ENCODE measurements around the gene C5AR1. TPM values are rescaled to one million over a fixed set of nuclear protein-coding genes. Genes with fewer than 3 reads are reported as not detected.

The C5AR1 gene
- total and polyA plus RNA-seq, 9 of the 15 experiments (the other 6 are each of a cell fraction or from before 2014, with no cell fraction given) = 0.06 to 1.6 (median 0.28) TPM; not detected in 3

DNA sequence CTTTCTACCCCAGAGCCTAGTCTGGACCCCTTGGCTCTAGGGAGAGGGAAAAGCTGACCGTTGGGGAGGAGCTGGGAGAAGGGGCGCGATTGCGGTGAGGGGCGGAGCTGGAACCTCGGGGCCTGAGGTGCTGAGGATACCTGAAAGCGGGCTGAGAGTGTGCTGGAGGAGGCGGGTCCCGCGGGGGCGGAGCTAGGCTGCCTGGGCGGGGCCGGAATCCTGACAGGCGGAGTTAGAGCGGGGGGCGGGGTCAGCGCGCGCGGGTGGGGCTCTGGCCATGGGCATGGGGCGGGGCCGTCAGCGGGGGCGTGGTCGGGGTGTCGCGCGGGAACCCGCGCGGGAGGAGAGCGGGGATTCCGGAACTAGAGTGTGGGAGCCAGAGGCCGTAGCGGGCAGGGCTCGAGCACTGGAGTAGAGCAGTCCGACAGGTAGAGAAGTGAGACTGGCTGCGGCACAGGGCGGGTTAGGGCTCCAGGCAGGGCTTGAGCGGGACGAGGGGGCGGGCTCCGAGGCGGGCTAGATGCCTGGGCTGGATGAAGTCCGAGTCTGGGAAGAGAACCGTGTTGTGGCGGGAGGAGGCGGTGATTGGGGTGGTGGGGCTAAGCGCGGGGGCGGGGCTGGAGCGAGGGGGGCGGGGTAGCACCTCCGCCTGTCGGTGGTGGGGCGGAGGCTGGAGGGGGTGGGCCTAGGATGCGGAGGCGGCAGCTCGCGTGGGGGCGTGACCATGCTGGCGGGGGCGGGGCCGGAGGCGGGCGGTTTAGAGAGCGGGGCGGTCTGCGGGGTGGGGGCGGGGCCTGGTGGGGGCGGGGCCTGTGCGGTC, 35.4 kb upstream of the C5AR1 start, which contains the start of gene INAFM1 (continued):
- TF ChIP-seq, protein P1, sequence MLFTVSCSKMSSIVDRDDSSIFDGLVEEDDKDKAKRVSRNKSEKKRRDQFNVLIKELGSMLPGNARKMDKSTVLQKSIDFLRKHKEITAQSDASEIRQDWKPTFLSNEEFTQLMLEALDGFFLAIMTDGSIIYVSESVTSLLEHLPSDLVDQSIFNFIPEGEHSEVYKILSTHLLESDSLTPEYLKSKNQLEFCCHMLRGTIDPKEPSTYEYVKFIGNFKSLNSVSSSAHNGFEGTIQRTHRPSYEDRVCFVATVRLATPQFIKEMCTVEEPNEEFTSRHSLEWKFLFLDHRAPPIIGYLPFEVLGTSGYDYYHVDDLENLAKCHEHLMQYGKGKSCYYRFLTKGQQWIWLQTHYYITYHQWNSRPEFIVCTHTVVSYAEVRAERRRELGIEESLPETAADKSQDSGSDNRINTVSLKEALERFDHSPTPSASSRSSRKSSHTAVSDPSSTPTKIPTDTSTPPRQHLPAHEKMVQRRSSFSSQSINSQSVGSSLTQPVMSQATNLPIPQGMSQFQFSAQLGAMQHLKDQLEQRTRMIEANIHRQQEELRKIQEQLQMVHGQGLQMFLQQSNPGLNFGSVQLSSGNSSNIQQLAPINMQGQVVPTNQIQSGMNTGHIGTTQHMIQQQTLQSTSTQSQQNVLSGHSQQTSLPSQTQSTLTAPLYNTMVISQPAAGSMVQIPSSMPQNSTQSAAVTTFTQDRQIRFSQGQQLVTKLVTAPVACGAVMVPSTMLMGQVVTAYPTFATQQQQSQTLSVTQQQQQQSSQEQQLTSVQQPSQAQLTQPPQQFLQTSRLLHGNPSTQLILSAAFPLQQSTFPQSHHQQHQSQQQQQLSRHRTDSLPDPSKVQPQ (CRISPR knock-in tag; IDR thresholded peaks at IDR 0.05; ENCODE audit: borderline replicate concordance) = no peak
- TF ChIP-seq, protein P2, sequence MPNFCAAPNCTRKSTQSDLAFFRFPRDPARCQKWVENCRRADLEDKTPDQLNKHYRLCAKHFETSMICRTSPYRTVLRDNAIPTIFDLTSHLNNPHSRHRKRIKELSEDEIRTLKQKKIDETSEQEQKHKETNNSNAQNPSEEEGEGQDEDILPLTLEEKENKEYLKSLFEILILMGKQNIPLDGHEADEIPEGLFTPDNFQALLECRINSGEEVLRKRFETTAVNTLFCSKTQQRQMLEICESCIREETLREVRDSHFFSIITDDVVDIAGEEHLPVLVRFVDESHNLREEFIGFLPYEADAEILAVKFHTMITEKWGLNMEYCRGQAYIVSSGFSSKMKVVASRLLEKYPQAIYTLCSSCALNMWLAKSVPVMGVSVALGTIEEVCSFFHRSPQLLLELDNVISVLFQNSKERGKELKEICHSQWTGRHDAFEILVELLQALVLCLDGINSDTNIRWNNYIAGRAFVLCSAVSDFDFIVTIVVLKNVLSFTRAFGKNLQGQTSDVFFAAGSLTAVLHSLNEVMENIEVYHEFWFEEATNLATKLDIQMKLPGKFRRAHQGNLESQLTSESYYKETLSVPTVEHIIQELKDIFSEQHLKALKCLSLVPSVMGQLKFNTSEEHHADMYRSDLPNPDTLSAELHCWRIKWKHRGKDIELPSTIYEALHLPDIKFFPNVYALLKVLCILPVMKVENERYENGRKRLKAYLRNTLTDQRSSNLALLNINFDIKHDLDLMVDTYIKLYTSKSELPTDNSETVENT (CRISPR knock-in tag; IDR thresholded peaks at IDR 0.05) = no peak
- TF ChIP-seq, protein P3, sequence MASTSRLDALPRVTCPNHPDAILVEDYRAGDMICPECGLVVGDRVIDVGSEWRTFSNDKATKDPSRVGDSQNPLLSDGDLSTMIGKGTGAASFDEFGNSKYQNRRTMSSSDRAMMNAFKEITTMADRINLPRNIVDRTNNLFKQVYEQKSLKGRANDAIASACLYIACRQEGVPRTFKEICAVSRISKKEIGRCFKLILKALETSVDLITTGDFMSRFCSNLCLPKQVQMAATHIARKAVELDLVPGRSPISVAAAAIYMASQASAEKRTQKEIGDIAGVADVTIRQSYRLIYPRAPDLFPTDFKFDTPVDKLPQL (IDR thresholded peaks at IDR 0.05; ENCODE audit: extremely low read depth, insufficient read length) = no peak
- TF ChIP-seq GATAD2B (IDR thresholded peaks at IDR 0.05; ENCODE audit: borderline replicate concordance) (no peak), MEF2D (tag; conservative IDR thresholded peaks at IDR 0.05; ENCODE audit: low read depth) (no peak), ZNF436 (CRISPR knock-in tag; IDR thresholded peaks at IDR 0.05) (no peak), POLR2AphosphoS5 (IDR thresholded peaks at IDR 0.05; ENCODE audit: control insufficient read depth, insufficient read depth, low read depth, low read length) (no peak; the same call in 1 of the 2 replicates), ZNF24 (IDR thresholded peaks at IDR 0.05) (no peak)
- TF ChIP-seq, protein P4, sequence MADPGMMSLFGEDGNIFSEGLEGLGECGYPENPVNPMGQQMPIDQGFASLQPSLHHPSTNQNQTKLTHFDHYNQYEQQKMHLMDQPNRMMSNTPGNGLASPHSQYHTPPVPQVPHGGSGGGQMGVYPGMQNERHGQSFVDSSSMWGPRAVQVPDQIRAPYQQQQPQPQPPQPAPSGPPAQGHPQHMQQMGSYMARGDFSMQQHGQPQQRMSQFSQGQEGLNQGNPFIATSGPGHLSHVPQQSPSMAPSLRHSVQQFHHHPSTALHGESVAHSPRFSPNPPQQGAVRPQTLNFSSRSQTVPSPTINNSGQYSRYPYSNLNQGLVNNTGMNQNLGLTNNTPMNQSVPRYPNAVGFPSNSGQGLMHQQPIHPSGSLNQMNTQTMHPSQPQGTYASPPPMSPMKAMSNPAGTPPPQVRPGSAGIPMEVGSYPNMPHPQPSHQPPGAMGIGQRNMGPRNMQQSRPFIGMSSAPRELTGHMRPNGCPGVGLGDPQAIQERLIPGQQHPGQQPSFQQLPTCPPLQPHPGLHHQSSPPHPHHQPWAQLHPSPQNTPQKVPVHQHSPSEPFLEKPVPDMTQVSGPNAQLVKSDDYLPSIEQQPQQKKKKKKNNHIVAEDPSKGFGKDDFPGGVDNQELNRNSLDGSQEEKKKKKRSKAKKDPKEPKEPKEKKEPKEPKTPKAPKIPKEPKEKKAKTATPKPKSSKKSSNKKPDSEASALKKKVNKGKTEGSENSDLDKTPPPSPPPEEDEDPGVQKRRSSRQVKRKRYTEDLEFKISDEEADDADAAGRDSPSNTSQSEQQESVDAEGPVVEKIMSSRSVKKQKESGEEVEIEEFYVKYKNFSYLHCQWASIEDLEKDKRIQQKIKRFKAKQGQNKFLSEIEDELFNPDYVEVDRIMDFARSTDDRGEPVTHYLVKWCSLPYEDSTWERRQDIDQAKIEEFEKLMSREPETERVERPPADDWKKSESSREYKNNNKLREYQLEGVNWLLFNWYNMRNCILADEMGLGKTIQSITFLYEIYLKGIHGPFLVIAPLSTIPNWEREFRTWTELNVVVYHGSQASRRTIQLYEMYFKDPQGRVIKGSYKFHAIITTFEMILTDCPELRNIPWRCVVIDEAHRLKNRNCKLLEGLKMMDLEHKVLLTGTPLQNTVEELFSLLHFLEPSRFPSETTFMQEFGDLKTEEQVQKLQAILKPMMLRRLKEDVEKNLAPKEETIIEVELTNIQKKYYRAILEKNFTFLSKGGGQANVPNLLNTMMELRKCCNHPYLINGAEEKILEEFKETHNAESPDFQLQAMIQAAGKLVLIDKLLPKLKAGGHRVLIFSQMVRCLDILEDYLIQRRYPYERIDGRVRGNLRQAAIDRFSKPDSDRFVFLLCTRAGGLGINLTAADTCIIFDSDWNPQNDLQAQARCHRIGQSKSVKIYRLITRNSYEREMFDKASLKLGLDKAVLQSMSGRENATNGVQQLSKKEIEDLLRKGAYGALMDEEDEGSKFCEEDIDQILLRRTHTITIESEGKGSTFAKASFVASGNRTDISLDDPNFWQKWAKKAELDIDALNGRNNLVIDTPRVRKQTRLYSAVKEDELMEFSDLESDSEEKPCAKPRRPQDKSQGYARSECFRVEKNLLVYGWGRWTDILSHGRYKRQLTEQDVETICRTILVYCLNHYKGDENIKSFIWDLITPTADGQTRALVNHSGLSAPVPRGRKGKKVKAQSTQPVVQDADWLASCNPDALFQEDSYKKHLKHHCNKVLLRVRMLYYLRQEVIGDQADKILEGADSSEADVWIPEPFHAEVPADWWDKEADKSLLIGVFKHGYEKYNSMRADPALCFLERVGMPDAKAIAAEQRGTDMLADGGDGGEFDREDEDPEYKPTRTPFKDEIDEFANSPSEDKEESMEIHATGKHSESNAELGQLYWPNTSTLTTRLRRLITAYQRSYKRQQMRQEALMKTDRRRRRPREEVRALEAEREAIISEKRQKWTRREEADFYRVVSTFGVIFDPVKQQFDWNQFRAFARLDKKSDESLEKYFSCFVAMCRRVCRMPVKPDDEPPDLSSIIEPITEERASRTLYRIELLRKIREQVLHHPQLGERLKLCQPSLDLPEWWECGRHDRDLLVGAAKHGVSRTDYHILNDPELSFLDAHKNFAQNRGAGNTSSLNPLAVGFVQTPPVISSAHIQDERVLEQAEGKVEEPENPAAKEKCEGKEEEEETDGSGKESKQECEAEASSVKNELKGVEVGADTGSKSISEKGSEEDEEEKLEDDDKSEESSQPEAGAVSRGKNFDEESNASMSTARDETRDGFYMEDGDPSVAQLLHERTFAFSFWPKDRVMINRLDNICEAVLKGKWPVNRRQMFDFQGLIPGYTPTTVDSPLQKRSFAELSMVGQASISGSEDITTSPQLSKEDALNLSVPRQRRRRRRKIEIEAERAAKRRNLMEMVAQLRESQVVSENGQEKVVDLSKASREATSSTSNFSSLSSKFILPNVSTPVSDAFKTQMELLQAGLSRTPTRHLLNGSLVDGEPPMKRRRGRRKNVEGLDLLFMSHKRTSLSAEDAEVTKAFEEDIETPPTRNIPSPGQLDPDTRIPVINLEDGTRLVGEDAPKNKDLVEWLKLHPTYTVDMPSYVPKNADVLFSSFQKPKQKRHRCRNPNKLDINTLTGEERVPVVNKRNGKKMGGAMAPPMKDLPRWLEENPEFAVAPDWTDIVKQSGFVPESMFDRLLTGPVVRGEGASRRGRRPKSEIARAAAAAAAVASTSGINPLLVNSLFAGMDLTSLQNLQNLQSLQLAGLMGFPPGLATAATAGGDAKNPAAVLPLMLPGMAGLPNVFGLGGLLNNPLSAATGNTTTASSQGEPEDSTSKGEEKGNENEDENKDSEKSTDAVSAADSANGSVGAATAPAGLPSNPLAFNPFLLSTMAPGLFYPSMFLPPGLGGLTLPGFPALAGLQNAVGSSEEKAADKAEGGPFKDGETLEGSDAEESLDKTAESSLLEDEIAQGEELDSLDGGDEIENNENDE (IDR thresholded peaks at IDR 0.05; ENCODE audit: low read depth, low read length) = no peak

Measured in K562 (cell line).